GM20431 (cell line): Measurements from ENCODE around the gene NID1.

Experiments used
- in situ Hi-C: fragments of 300-500 bp; cut with MseI, MboI; formaldehyde crosslinking; loops from one replicate; pipeline ENCODE4 v1.15.0; 2020; ENCODE audit warnings: low sequenced_read_pairs; ENCODE audit not compliant: unreplicated experiment

Gene NID1

DNA sequence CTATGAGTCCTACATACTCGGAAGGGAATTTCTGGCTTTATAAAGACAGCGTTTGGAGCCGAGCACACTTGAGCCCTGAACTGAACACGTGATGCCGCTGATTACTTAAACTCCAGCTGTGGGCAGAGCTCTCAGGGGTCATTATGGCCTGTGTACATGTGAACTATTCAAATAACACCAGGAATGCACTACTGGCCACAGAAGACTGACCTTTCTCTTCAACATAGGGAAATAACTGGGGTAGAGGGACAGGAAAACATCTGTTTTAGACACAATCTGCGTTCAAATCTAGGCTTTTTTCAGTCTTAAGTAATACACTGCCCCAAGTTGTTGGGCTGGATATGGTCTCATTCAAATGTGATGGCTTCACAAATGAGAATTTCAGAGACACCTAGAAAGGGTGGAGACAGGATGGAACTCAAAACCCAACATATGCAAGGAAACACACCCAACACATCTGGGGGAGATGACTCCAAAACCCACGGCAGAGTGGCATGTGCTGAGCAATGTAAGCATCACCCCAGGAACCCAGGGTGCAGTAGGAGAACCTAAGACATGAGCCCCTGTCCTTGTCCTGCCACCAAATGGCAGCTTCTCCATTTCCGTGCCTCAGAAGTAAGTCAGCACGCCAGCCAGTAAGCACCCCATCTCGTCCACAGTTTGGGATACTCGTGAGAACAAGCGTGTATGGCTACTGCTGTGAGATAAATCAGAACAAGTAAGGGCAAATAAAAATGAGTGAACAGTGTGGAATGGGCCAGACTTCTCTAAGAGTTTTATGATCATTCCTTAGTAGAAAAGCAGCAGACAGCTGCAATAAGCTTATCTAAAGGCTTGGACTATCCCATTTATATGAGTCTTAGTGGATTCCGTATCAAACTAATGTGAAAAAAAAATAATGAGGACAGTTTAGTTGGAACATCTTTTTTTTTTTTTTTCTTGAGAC lies 24.9 kb downstream of the NID1 start:
- in situ Hi-C loops: no loop called here

DNA sequence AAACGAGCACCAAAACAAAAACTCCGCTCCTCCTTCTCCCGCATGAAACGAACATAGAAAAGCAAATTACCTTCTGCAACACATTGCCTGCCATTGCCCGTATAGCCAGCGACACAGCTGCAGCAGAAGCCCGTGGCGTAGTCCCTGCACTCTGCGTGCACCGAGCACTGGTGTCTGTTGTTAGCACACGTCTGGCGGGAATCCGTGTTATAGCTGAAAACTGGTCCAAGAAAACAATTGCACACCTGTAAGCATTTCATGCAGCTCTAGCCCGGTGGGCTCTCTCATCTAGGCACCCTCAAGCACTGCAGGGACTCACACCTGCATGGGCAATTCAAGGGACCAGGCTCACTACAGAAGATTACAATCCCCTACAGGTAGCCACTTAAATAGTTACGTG lies 26.9 kb downstream of the NID1 start:
- in situ Hi-C loops: no loop called here

DNA sequence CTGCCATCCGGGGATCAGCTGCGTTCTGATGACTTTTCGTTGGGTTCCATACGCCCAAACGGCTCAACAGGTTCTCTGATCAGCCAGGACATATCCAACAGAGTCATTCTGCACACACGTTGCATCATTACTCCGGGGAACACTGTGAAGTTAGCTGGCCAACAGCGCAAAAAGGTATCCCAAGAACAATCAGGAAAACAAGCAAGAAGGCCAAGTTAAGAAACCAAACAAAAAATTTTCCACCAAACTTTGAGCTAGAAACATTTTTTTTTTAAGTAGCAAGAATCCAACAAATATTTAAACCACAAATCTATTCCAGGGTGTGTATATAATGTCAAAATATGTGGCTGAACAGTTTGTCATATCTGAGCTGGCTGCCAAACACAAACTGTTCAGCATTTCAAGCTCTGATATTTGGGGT lies 29.2 kb downstream of the NID1 start:
- in situ Hi-C loops: no loop called here

DNA sequence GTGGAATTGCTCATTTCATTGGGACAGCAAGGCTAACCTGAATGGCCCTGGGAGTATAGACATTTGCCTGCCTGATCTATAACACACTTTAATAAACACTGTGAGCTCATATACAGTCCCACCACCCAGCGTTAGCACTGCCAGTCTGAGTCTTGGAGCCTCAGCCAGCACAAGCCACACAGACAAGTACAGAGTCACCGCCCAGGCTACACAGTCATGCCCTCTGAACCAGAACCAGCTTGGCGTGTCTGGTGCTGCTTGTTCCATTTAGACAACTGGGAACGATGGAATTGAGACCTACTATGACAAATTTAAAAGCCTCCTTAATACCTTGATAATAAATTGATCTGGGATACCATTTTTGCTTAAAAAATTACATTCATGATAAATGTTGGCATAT lies 31.6 kb downstream of the NID1 start:
- in situ Hi-C loops: no loop called here

DNA sequence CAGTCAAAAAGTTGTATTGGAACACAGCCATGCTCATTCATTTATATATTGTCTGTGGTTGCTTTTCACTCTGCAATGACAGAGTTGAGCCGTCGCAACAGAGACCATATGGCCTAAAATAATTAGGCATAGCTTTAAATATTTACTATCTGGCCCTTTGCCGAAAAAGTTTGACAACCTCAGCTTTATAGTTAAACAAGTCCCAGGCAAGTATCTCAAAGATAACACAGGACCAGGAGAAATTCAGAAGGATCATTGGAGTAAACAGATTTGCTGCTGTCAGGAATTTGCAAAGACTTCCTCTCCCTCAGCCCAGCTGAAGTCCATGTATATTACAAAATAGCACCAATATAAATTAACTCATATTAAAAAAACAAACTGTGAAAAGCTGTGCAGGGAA lies 34.4 kb downstream of the NID1 start:
- in situ Hi-C loops: no loop called here

DNA sequence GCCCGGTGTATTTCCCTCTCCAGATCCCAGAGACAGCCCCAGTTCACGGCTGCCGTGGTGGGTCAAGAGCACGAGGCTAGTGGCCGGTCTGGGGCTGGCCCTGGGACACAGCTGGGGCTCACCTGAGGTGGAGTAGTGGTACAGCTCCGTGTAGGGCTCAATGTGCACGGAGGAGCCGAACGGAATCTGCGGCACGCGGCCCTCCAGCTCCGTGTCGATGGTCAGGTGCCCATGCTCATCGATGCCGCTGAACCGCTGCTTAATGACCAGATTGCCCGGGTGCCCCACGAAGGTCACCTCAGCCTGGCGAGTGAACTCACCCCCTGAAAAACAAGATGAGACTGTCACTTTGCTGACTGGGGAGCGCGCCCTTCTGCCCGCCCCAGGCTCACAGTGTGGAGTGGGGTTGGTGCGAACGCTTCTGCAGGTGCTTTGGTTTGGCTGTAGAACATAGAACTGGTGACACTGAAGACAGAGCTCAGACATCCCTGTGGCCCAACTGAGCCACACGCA lies 35.4 kb downstream of the NID1 start:
- in situ Hi-C loops: no loop called here

DNA sequence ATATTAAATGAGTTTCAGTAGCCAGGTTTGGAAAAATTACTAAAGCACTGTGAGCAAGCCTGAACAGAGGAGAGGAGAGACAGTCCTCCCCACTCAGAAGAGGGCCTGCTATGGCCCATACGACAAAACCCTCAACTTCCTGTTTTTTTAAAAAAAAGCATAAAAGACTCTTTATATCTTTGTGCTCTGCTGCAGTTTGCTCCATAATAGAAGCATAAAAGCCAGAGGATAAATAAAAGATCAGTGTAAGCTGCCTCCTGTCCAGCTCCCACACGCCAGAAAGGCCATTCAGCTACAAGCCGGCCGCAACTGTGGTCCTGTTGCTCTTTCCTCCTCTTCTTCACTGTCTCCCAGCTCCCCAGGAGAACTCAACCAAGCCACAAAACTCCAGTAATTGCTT lies 37.8 kb downstream of the NID1 start:
- in situ Hi-C loops: no loop called here

DNA sequence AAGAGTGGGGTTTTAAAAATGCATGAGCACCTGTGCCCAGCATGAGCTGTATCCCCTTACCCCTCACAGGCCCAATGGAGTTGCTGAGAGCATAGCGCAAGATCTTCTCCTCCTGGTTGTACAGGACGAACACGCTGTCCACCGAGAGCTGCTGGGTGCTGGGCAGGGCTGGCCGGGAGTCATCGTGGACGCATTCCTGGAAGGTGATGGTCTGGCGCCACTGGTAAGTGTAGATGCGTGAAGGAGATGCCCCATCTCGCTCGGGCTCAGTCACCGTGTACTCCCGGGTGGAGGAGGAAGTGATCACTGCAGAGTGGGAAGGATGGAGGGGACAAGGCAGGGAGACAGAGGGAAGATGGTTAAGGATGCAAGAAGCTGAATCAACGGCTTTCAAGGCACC lies 39.1 kb downstream of the NID1 start:
- in situ Hi-C loops: no loop called here

DNA sequence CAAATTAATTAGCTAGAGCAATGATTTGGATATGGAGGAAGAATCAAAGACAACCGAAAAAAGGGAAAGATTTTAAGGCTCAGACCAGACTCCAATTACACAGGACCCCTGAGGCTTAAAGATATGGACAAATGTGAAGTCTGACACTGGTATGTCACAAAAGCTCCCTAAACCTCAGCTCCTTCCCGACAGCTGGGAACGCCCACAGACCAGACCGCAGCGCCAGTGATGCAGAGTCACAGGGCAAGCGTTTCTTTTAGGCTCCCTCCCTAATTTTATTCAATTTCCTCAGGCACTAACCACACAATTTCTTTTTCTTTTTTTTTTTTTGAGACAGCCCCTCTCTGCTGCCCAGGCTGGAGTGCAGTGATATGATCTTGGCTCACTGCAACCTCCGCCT lies 40.2 kb downstream of the NID1 start:
- in situ Hi-C loops: no loop called here

DNA sequence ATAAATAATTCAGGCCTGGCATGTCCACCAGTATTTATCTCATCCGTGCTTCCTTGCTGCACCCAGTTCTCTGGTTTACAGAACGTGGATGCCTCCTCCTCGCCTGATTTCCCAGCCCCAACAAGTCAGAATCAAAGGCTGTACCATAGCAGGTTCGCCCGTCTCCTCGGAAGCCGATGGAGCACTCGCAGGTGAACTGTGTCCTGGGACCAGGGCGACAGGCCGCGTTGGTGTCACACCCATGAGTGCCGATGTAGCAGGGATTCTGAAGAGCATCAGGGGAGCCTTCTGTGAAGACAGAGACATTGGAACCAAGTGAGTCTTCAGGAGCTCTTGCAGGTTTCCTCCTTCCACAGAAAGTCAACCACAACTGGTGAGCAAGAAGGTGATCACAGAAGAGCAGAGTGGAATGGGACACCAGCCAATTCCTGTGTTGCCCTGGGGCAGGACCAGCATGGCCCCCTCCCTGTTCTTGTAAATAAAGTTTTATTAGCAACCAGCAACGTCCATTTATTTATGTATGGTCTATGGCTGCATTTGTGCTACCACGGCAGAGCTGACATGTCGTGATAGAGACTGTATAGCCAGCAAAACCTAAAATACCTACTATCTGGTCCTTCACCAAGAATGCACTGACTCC lies 40.8 kb downstream of the NID1 start:
- in situ Hi-C loops: no loop called here

DNA sequence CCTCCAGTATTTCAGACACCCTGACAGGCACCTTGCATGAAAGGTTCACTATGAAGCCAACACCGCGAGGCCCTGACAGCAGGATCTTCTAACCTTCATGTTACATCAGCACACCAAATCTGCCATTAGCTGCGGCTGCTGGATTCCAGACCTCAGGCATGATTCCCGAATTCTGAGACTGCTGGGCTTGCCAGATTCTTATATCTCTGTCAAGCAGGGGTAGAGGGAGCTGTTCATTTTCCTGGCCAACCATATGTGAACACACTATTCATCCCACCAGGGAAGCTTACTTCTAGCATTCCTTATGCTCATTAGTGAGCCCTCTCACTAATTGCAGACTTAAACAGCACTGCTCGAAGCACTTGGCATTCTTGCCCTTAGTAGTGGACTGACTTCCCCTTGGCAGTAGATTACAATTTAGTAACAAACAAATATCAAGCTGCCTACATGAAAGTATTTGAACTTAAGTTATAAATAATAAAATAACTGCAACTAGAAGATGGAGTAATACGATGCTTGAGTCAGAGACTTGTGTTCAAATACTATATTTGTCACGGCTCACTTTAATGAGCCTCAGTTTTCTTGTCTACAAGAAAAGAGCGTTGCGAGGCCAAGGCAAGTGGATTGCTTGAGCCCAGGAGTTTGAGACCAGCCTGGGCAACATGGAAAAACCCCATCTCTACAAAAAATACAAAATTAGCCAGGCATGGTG lies 43.3 kb downstream of the NID1 start:
- in situ Hi-C loops: no loop called here

DNA sequence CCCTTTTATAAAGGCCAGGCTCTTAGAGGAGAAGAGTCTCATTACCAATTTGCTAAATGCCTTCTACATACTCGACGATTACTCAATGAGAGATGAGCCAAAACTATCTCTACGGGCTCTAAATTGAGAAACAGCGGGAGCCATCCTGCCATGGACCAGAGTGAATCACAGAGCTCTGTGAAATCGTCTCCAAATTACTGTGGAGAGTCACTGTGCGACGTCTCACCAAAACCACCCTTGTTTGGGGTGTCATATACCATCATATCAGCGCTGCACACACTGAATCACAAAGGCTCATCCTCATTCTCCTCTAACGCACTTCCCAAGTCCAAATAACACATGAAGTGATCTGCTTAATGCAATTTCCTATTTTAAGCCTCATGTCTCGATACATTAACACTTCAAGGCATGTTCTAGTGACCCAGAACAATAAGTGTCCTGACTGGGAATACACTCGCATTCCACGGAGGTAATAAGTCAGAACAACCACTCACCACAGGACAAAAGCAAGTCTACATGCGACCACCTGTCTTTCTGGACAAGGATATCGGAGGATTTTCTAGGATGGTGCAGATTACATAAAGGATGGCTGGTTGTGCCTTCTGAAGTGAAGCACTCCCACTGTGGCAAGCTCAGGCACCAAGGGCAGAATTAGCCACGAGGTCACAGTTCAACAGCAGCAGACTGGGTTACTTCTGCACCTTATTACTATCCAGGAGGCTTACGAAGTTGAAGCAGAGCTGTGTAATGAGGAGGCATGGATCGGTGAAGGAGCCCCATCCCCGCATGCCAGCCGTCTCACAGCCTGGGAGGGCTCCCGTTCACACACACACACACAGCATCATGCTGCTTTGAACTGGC lies 44.3 kb downstream of the NID1 start:
- in situ Hi-C loops: no loop called here

DNA sequence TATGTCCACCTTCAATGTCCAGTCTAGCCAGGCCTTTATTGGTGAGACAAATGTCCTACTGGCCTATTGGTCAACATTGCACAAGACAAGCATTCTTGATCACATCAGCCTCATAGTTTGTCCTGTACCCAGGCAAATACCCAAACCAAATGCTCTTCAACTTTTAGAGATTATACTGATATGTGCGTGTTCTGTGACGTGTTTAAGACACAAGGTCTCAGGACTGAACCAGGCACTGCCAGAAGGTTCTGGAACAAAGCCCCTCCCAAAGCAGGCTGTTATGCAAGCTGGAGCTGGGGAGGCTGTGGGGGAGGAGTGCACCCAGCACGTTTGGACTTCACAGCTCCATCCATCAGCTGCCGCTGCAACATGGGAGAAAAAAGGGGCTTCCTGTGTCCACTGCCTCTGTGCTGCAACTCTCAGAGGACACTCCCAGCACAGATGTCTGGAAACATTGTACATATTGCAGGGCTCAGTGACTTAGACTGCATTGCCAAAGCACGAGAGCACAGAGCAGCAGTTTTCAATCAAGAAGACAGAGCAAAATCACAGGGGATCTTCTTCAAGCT lies 45.9 kb downstream of the NID1 start:
- in situ Hi-C loops: no loop called here

DNA sequence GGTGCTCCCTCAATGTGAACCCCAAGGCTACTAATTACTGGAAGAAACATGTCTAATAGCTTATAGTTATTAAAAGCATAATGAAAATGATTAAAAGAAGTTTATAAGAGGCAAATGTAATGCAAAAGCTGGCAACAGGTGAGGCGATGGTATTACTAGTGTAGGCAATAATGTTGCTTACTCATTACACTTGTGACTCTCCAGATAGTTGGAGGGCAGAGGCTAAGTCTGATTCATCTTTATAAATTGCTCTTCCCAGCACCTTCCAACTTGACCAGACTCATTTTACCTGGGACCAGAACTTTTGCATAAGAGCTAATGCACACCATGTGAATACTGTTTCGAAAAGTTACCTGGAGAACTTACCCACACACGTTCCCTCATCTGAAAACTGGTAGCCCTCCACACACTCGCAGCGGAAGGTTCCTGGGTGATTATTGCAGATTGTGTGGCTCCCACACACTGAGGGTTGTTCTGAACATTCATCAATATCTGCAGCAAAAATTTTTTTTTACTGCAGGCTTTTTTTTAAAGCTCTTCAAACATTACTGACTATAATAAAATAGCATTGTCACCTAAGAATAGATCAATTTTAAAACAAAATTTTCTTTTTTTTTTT lies 48.0 kb downstream of the NID1 start:
- in situ Hi-C loops: no loop called here

DNA sequence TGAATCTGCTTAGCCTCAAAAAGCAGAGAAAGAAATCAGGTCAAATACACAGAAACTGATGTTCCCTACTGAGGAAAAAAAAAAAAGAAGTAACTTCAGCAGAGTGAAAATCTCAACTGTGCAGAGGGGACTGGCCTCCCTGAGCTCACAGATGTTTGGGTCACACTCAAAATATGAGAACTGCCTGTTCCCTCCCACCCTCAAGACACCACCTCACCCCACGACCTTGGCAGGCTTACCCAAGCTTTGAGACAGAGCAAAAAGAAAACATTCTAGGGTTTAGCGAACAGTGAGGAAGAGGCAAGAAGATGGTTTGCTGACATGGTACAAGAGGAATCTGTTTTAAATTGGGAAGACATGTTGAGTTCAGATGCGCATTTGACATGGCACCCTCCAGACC lies 48.8 kb downstream of the NID1 start:
- in situ Hi-C loops: no loop called here

DNA sequence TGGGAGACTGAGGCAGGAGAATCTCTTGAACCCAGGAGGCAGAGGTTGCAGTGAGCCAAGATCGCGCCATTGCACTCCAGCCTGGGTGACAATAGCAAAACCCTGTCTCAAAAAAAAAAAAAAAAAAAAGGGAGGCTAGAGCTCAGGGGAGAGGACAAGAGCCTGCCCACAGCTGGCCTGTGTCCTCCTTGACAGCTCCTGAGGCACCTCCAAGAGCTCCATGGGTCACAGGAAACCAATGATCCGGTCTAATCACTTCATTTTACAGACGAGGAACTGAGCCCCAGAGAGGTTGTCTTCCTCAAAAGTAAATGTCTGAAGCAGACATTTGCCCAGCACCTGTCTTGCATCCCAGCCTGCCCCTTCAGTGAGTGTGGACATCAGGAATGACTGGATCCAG lies 49.4 kb downstream of the NID1 start:
- in situ Hi-C loops: no loop called here

DNA sequence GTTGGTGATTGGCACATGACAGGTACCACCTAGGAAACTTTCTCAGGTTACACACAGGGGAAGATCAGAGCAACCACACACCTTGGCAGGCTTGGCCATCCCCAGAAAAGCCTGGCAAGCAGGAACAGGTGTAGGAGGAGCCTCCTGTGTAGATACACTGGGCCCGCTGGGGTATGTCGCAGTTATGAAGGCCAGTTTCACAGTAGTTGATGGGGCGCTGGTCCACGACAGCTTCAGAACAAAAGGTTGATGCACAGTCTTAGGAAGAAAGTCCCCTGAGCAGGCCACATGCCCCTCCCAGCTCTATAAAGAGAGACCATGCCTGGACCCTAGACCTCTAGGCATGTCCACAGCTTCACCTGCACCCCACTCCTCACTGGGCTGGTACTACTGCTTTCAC lies 51.6 kb downstream of the NID1 start:
- in situ Hi-C loops: no loop called here

DNA sequence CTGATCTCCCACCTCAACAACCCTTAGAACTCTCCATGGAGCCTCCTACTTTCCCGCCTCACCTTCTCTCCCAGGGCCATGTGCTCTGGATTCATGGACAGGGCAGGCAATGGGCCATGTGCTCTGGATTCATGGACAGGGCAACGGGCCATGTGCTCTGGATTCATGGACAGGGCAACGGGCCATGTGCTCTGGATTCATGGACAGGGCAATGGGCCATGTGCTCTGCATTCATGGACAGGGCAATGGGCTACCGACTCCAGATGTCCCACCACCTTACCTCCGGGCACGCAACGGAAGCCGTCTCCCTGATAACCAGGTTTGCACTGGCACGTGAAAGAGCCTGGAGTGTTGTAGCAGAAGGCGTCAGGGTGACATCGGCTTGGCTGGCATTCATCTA lies 53.2 kb downstream of the NID1 start:
- in situ Hi-C loops: no loop called here

DNA sequence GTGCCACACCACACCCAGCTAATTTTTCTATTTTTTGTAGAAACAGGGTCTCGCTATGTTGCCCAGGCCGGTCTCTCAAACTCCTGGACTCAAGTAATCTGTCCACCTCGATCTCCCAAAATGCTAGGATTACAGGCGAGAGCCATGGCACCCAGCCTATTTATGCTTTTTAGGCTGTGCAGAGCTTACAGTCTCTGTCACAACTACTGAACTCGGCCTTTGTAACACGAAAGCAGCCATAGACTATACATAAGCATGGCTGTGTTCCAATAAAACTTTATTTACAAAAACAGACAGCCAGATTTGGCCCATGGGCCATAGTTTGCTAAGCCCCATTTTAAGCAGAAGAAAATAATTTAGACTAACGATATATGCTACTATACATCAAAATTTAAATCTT lies 54.4 kb downstream of the NID1 start:
- in situ Hi-C loops: no loop called here
